Mesangial cell (primary cell): Measurements from ENCODE around the gene PFKP. TPM values are rescaled to one million over a fixed set of nuclear protein-coding genes. Genes with fewer than 3 reads are reported as not detected.

ENCODE experiments used
- total RNA-seq: library from RNA; depleted of rRNA; stranded (reverse); fragments of >200 nt; gene quantifications from 2 replicates; pipeline ENCODE4 v1.2.3, GENCODE V29; 2015

PFKP gene
- 276 and 484 TPM in 2 replicates for total RNA-seq

GRCh38 chr10:3067118-3067858, at the start of gene PFKP:
TSS of gene PFKP (plus strand) at chr10:3067548. CDS start at chr10:3067596, 48 bp downstream.

GRCh38 chr10:3172446-3173170, 105.3 kb downstream of the PFKP start, which contains the start of gene PITRM1:
TSS of gene PITRM1 (minus strand) at chr10:3172782. CDS start at chr10:3172772, 10 bp downstream.

Other genes with a start within 250 kb of the PFKP start
- 84.2 and 97.4 TPM in 2 replicates for gene PITRM1, start 105.2 kb downstream of the PFKP start, total RNA-seq